ENCODE measurements around the gene GNA14. TPM values are rescaled to one million over a fixed set of nuclear protein-coding genes. Genes with fewer than 3 reads are reported as not detected.

Gene GNA14
- total RNA-seq, 1 donor from 2014 or later: 0.14 TPM

GRCh38 chr9:77599492-77599891 is 48.6 kb downstream of the GNA14 start:
- TF ChIP-seq, protein P1, sequence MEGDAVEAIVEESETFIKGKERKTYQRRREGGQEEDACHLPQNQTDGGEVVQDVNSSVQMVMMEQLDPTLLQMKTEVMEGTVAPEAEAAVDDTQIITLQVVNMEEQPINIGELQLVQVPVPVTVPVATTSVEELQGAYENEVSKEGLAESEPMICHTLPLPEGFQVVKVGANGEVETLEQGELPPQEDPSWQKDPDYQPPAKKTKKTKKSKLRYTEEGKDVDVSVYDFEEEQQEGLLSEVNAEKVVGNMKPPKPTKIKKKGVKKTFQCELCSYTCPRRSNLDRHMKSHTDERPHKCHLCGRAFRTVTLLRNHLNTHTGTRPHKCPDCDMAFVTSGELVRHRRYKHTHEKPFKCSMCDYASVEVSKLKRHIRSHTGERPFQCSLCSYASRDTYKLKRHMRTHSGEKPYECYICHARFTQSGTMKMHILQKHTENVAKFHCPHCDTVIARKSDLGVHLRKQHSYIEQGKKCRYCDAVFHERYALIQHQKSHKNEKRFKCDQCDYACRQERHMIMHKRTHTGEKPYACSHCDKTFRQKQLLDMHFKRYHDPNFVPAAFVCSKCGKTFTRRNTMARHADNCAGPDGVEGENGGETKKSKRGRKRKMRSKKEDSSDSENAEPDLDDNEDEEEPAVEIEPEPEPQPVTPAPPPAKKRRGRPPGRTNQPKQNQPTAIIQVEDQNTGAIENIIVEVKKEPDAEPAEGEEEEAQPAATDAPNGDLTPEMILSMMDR (IDR thresholded peaks at IDR 0.05; ENCODE audit: unreplicated experiment): no peak
- Mint-ChIP-seq H3K27ac (no peak overlapping the region), H3K4me3 (ENCODE audit: low read depth) (no peak overlapping the region), H3K36me3 (ENCODE audit: insufficient read depth) (no peaks in the 10 kb centered on the region), H3K9me3 (ENCODE audit: low read depth) (no peaks in the 10 kb centered on the region), H3K27me3 (no peaks in the 10 kb centered on the region), H3K4me1 (ENCODE audit: low read depth) (peaks cover 16% of the 10 kb centered on the region)
- DNase-seq (ENCODE audit: low spot score, unreplicated experiment): no peak

DNA sequence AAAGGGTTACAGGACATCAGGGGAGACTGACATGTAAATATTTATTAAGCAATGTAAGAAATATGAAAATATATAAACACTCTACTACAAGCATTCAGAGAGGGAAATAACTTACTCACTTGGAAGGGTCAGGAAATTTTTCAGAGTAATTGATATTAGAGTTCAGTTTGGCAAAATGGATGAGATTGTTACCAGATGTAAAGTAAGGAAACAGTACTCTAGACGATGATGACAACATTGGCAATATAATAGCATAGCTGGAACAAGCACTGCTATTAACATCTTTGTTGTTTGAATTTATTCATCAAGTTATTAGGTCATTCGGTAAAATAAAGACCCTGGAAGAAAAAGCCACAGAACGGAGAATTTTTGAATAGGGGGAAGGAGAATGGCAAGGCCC is 49.1 kb downstream of the GNA14 start:
- Mint-ChIP-seq H3K9me3 (ENCODE audit: low read depth) (no peaks in the 10 kb centered on the region), H3K36me3 (ENCODE audit: insufficient read depth) (no peaks in the 10 kb centered on the region), H3K4me3 (ENCODE audit: low read depth) (no peak overlapping the region), H3K27ac (no peak overlapping the region), H3K27me3 (no peaks in the 10 kb centered on the region), H3K4me1 (ENCODE audit: low read depth) (peaks cover 16% of the 10 kb centered on the region)
- DNase-seq (ENCODE audit: low spot score, unreplicated experiment): no peak
- TF ChIP-seq, protein P1 (IDR thresholded peaks at IDR 0.05; ENCODE audit: unreplicated experiment): no peak

- Mint-ChIP-seq H3K9me3 (ENCODE audit: low read depth) (no peaks in the 10 kb centered on the region), H3K27me3 (peaks cover 4% of the 10 kb centered on the region), H3K4me1 (ENCODE audit: low read depth) (peaks cover 16% of the 10 kb centered on the region), H3K4me3 (ENCODE audit: low read depth) (no peak overlapping the region), H3K36me3 (ENCODE audit: insufficient read depth) (no peaks in the 10 kb centered on the region), H3K27ac (no peak overlapping the region)
- TF ChIP-seq, protein P1 (IDR thresholded peaks at IDR 0.05; ENCODE audit: unreplicated experiment): no peak
- no peak for DNase-seq (ENCODE audit: low spot score, unreplicated experiment)
These were observed 49.6 kb downstream of the GNA14 start for GRCh38 chr9:77598524-77598923.

DNA sequence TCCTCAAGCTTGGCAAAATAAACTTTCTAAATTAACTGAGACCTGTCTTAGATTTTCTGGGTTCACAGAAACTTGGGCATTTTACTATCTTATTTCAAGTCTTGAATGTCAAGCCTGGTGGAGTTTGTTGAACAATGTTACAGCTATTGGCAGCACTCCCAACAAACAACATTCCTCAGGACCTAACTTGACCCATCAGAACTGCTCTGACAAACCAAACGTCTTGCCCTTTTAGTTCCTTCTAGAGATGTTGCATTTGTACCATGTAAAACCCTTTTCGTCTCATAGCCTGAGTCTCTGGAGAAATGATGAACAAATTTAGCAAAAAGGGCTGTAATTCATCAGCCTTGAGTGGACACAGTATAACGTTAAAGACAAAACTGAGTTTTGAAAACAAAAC is 51.1 kb downstream of the GNA14 start:
- Mint-ChIP-seq H3K27me3 (peaks cover 4% of the 10 kb centered on the region), H3K36me3 (ENCODE audit: insufficient read depth) (no peaks in the 10 kb centered on the region), H3K27ac (no peak overlapping the region), H3K4me1 (ENCODE audit: low read depth) (peaks cover 16% of the 10 kb centered on the region), H3K9me3 (ENCODE audit: low read depth) (no peaks in the 10 kb centered on the region), H3K4me3 (ENCODE audit: low read depth) (no peak overlapping the region)
- TF ChIP-seq, protein P1 (IDR thresholded peaks at IDR 0.05; ENCODE audit: unreplicated experiment): no peak
- no peak for DNase-seq (ENCODE audit: low spot score, unreplicated experiment)

- H3K36me3 Mint-ChIP-seq (ENCODE audit: insufficient read depth): no peaks in the 10 kb centered on the region
- no peaks in the 10 kb centered on the region for H3K9me3 Mint-ChIP-seq (ENCODE audit: low read depth)
- H3K4me3 Mint-ChIP-seq (ENCODE audit: low read depth): no peak overlapping the region
- TF ChIP-seq, protein P1 (IDR thresholded peaks at IDR 0.05; ENCODE audit: unreplicated experiment): no peak
- no peak overlapping the region for H3K27ac Mint-ChIP-seq
- H3K4me1 Mint-ChIP-seq (ENCODE audit: low read depth): peaks cover 16% of the 10 kb centered on the region
- no peak for DNase-seq (ENCODE audit: low spot score, unreplicated experiment)
- peaks cover 4% of the 10 kb centered on the region for H3K27me3 Mint-ChIP-seq
These were observed 52.6 kb downstream of the GNA14 start for GRCh38 chr9:77595426-77596095.
